Esophagus squamous epithelium (tissue), 5 donors: ENCODE results near the gene GAN. TPM values are rescaled to one million over a fixed set of nuclear protein-coding genes. Genes with fewer than 3 reads are reported as not detected.
A peak's percentile ranks its signal among the peaks of the same experiment; 100 is the strongest.

Experiments used
- DNase-seq: peaks from one replicate; lab custom pipeline; 2025; lab: John Stamatoyannopoulos, UW
- H3K27ac ChIP-seq, 4 donors: fragments of 200-600 bp; sonication (generic); one replicate each; pipeline ENCODE4 v1.5.1; 2016 to 2019; ENCODE audit warnings: mild to moderate bottlenecking in 1 of 4
- H3K27me3 ChIP-seq, 4 donors: fragments of 200-600 bp; sonication (generic); 1 replicate in 3 of 4; 2 replicates in 1 of 4; pipeline versions ENCODE4 v1.5.1 to v1.6.0; 2017 to 2021; ENCODE audit warnings: antibody characterized with exemption in 1 of 4
- H3K36me3 ChIP-seq, 3 donors: fragments of 200-600 bp; sonication (generic); one replicate each; pipeline ENCODE4 v1.5.1; 2016 to 2019
- H3K4me1 ChIP-seq, 3 donors: fragments of 200-600 bp; sonication (generic); one replicate each; pipeline ENCODE4 v1.5.1; 2017 to 2019
- H3K4me3 ChIP-seq, 4 donors: fragments of 200-600 bp; sonication (generic); 1 replicate in 3 of 4; 2 replicates in 1 of 4; pipeline ENCODE4 v1.5.1; 2016 to 2019; ENCODE audit warnings: mild to moderate bottlenecking in 2 of 4, moderate library complexity in 1 of 4
- H3K9me3 ChIP-seq, 3 donors: fragments of 200-600 bp; sonication (generic); one replicate each; pipeline ENCODE4 v1.5.1; 2016 to 2019
- CTCF ChIP-seq, 6 experiments: fragments of 450-650 bp in 4 of 6; fragments of 200-600 bp in 2 of 6; sonication (generic) in 2 of 6; IDR thresholded peaks; one replicate each; pipeline ENCODE4 v1.5.1; 2016 to 2019; ENCODE audit warnings: antibody characterized with exemption in 6 of 6, mild to moderate bottlenecking in 4 of 6, moderate library complexity in 4 of 6
- POLR2A ChIP-seq, 4 donors: fragments of 450-650 bp; IDR thresholded peaks; one replicate each; pipeline ENCODE4 v1.6.1; 2017; ENCODE audit warnings: antibody characterized with exemption in 4 of 4, mild to moderate bottlenecking in 4 of 4, moderate library complexity in 3 of 4
- WGBS, 2 donors: methylation state at CpG; one replicate each; pipeline ENCODE4 v1.1.5; 2018; 5-methylcytosine and 5-hydroxymethylcytosine counted together
- intact Hi-C: fragments of 100-400 bp; cut with DNase I; formaldehyde crosslinking; loops from one replicate; pipeline ENCODE4 v1.15.0; 2022
- total RNA-seq, 4 donors: library from RNA; depleted of rRNA; stranded (reverse); fragments of >200 nt; gene quantifications; one replicate each; pipeline ENCODE4 v1.1.0, GENCODE V29; 2016
- donor health status: DM: yes; HTN: yes; CAD: no.

GAN gene
- total RNA-seq, 4 donors from 2014 or later = 16.7 to 28.0 (median 21.7) TPM

DNA sequence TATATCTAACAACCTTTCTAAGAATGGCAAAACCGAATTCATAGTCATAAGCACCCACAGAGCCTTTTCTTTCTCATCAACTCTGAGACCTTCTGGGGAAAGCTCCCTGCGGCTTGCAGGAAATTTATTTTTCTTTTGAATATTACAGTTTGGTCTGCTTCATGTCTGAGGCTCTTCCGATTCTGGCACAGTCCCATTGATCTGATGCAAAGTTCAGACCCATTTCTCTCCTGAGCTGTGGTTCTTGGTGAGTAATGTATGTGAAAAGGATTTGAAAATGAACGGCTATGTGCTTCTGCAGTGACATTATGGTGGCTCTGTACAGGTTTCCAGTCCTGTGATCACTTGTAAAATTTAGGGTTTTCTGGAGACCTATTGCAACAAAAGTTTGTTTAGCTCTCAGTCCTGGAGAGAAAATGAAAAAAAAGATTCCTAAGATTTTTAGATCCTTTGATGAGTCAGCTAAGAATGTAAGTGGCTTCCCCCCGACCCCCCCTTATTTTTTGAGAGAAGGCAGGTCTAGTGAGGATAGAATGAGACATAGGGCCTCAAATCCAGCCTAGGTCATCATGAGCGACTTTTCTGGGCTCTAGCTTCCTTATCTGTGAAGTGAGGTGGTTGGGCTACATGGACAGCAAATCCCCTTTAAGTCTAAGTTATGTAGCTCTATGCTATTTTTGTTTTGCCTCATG lies 4.6 kb downstream of the GAN start:
- Histone ChIP-seq H3K4me3 (no peak overlapping the region), H3K9me3 (no peaks in the 10 kb centered on the region), H3K4me1 (peaks cover under 1 to 74% (median 30%) of the 10 kb centered on the region in 3 donors), H3K27me3 (no peaks in the 10 kb centered on the region), H3K27ac (peak overlapping the region in 3 of 4 donors; percentile 58 to 99 (median 93)), H3K36me3 (peaks cover 0 to 4% (median 0%) of the 10 kb centered on the region in 3 donors)
- no peak for TF ChIP-seq CTCF (IDR thresholded peaks at IDR 0.05)
- peak in 1 of 4 donors; percentile 12 for TF ChIP-seq POLR2A (IDR thresholded peaks at IDR 0.05)
- intact Hi-C loops = no loop called here
- DNase-seq = no peak
- 31 to 42% methylated on average over 6 of the region's 6 CpGs for WGBS, 2 donors

DNA sequence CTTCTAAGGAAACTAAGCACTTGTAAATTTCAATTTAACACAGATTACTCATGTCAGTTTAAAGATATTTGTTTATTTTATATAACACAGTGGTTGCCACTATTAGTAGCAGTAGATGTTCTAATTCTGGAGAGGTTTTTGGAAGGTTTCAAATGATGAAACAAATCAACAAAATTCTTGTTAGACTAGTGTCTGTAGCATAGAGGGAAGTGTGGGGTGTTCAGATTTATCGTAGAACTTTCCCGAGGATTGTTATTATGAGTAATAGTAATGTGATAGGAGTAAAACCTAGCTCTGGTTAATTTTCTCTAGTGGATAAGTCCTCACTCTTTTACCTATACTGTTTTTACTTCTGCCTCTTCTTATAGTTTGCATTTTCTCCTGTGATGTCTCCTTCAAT lies 6.3 kb downstream of the GAN start:
- H3K27me3 ChIP-seq = no peaks in the 10 kb centered on the region
- H3K9me3 ChIP-seq = no peaks in the 10 kb centered on the region
- no peak overlapping the region for H3K4me3 ChIP-seq
- H3K4me1 ChIP-seq = peaks cover 0 to 85% (median 30%) of the 10 kb centered on the region in 3 donors
- H3K27ac ChIP-seq = peak overlapping the region in 2 of 4 donors; percentile 93 to 99
- H3K36me3 ChIP-seq = peaks cover 0 to 4% (median 0%) of the 10 kb centered on the region in 3 donors
- intact Hi-C loops = no loop called here
- TF ChIP-seq POLR2A (IDR thresholded peaks at IDR 0.05) = no peak
- TF ChIP-seq CTCF (IDR thresholded peaks at IDR 0.05) = no peak
- 34 to 57% methylated on average over 2 of the region's 2 CpGs for WGBS, 2 donors
- DNase-seq = no peak

DNA sequence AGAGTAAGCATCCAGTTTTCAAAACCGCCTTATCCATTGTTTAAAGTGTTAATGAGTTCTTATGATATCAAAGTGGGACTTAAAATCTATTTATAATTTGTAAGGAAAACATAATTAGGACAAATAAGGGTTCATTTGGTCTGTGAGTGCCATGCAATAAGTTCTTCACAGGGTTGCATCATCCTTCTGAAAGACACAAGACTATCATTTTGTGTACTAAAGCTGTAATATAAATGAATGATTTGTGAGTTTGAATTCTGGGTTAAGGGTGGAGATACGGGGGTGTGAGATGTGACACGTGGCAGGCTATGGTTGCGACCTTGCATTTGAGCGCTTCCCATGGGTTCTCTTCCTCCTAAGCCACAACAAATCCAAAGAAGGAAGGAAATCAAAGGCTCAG lies 6.8 kb downstream of the GAN start:
- WGBS, 2 donors = 90 to 92% methylated on average over 5 of the region's 5 CpGs
- no peak overlapping the region for H3K4me3 ChIP-seq
- DNase-seq = no peak
- no peaks in the 10 kb centered on the region for H3K27me3 ChIP-seq
- TF ChIP-seq POLR2A (IDR thresholded peaks at IDR 0.05) = no peak
- TF ChIP-seq CTCF (IDR thresholded peaks at IDR 0.05) = no peak
- H3K27ac ChIP-seq = peak overlapping the region in 2 of 4 donors; percentile 93 to 99
- intact Hi-C loops = no loop called here
- peaks cover 0 to 4% (median 0%) of the 10 kb centered on the region in 3 donors for H3K36me3 ChIP-seq
- no peaks in the 10 kb centered on the region for H3K9me3 ChIP-seq
- H3K4me1 ChIP-seq = peaks cover 2 to 85% (median 28%) of the 10 kb centered on the region in 3 donors

DNA sequence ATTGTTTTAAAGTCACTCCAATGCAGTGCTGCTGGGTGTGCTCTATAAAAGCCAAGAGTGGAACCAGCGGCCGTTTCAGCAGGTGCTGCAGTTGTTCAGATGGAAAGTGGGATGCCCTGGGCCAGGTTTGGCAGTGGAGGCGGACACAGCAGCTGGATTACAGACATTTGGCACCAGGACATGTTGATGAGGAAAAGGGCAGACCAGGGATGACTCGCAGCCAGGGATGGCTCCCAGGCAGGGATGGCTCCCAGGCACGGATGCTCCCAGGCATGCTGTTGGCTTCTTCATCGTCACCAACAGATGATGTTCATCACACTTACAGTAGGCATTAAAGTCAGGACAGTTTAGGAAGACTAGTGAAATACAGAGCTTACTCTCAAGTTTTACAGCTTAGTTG lies 10.0 kb downstream of the GAN start:
- Histone ChIP-seq H3K4me1 (peaks cover 8 to 81% (median 9%) of the 10 kb centered on the region in 3 donors), H3K27me3 (no peaks in the 10 kb centered on the region), H3K36me3 (peaks cover 0 to 4% (median 0%) of the 10 kb centered on the region in 3 donors), H3K4me3 (no peak overlapping the region), H3K27ac (peak overlapping the region in 3 of 4 donors; percentile 6 to 81 (median 12)), H3K9me3 (no peaks in the 10 kb centered on the region)
- intact Hi-C loops = no loop called here
- TF ChIP-seq CTCF (IDR thresholded peaks at IDR 0.05) (no peak), POLR2A (IDR thresholded peaks at IDR 0.05) (no peak)
- DNase-seq = no peak
- 35 to 47% methylated on average over 5 to 6 of the region's 6 CpGs for WGBS, 2 donors

DNA sequence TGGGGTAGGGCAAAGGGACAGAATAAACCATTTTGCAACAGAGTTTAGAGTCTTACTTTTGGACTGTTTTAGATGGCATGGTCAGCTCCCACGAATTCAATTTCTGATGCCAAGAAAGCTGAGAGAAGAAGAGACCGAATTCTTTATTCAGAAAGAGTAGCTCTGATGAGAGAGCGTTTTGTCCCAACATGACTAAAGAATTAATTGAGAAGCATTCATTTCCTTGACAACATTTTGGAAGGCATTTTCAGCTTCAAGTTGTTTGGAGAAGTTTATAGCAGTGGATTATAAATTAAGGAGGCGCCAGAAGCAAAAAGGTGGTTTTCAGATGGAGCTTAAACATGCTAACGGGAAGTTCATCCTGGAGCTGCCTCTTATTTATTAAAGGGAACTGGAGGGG lies 12.2 kb downstream of the GAN start:
- peaks cover 0 to 6% (median 0%) of the 10 kb centered on the region in 3 donors for H3K36me3 ChIP-seq
- H3K27me3 ChIP-seq = no peaks in the 10 kb centered on the region
- no peak for TF ChIP-seq POLR2A (IDR thresholded peaks at IDR 0.05)
- no peak for TF ChIP-seq CTCF (IDR thresholded peaks at IDR 0.05)
- no peaks in the 10 kb centered on the region for H3K9me3 ChIP-seq
- peak overlapping the region in 2 of 4 donors; percentile 4 to 19 for H3K4me3 ChIP-seq
- intact Hi-C loops = no loop called here
- no peak for DNase-seq
- peak overlapping the region; percentile 73 to 88 (median 78) for H3K27ac ChIP-seq
- peaks cover 8 to 79% (median 12%) of the 10 kb centered on the region in 3 donors for H3K4me1 ChIP-seq
- WGBS, 2 donors = 28 to 34% methylated on average over 5 of the region's 5 CpGs
